ENCODE data around the gene CDCP1. TPM values are rescaled to one million over a fixed set of nuclear protein-coding genes. Genes with fewer than 3 reads are reported as not detected.
A peak's percentile ranks its signal among the peaks of the same experiment; 100 is the strongest.

The CDCP1 gene
- total and polyA plus RNA-seq, 2 donors (not counting 1 experiment from before 2014, with no cell fraction given) = not detected

DNA sequence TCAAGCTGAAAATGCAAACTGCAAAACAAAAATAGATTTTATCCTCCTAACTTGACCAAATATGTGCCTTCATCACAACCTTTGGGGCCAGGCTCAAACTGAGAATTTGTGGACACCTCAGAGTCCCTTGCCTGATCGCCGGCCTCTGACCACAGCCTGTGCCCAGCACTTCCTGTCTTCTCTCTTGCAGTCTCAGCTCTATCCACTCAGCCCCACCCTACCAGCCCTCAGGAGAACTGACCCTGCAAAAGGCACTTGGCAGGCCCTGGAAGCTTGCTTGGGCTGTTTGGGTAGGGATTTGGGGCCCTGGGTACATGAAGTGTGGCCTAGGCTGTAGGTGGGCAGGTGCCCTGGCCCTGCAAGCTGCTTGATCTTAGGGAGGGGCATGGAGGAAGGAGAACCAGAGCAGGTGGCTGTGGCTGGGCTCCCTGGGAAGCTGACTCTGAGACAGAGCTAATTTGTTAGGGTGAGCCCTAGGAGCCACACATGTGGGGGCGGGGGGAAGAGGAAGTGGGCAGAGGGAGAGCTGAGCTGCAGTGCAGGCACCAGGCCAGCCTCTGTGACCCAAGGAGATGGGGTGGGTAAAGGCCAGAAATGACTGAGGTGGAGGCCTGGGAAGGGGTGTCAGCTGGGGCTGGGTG, 111.4 kb downstream of the CDCP1 start:
- Histone ChIP-seq H3K36me3 (replicated peaks in 1 of 2; ENCODE audit: control extremely low read depth in 1 of 2, control insufficient read depth in 1 of 2, extremely low read depth in 1 of 2, insufficient read depth in 2 of 2, low read length in 1 of 2) (no peaks in the 10 kb centered on the region), H3K27me3 (replicated peaks in 1 of 4; ENCODE audit: control extremely low read depth in 1 of 4, control insufficient read depth in 3 of 4, insufficient read depth in 4 of 4, low read length in 3 of 4) (peaks cover 0 to 32% (median 10%) of the 10 kb centered on the region in 4 experiments), H3K4me3 (ENCODE audit: control extremely low read depth in 1 of 5, extremely low read depth in 1 of 5, insufficient read depth in 1 of 5, low read depth in 2 of 5, low read length in 4 of 5) (no peak overlapping the region), H3K9ac (ENCODE audit: low read length) (no peak overlapping the region), H3K27ac (ENCODE audit: low read length in 2 of 2) (no peak overlapping the region), H3K9me3 (ENCODE audit: control extremely low read depth in 1 of 3, control insufficient read depth in 2 of 3, insufficient read depth in 1 of 3, low read length in 2 of 3) (peaks cover 0 to 5% (median 0%) of the 10 kb centered on the region in 3 donors), H3K4me2 (replicated peaks; ENCODE audit: low read depth, low read length, poor library complexity, severe bottlenecking) (peak overlapping the region; percentile 11), H3K4me1 (ENCODE audit: control insufficient read depth in 2 of 2, insufficient read depth in 2 of 2, low read length in 2 of 2) (peaks cover 18 to 20% of the 10 kb centered on the region in 2 donors), H2AFZ (ENCODE audit: insufficient read depth, low read depth, low read length, poor library complexity, severe bottlenecking) (no peak overlapping the region), H3K79me2 (ENCODE audit: control insufficient read depth, insufficient read depth, low read length) (no peaks in the 10 kb centered on the region), H4K20me1 (ENCODE audit: control insufficient read depth, insufficient read depth, low read length, poor library complexity, severe bottlenecking) (no peaks in the 10 kb centered on the region)
- H3K4me3 Mint-ChIP-seq = peak overlapping the region; percentile 13
- POLR2A ChIA-PET = no interaction called here
- WGBS (ENCODE audit: insufficient coverage) = 14% methylated on average over 3 of the region's 3 CpGs
- H3K4me1 Mint-ChIP-seq = peaks cover 23% of the 10 kb centered on the region
- intact Hi-C loops (cut with micrococcal nuclease) = no loop called here
- no peak overlapping the region for H3K27ac Mint-ChIP-seq
- peak; percentile 38 for DNase-seq
- CTCF ChIA-PET = interaction anchor here (0.6 to 1.3 kb wide), 4 partner anchors 9 to 62 kb away, joined by 3 to 4 read pairs (median 3); partner anchors contain the start of genes EXOSC7 and ZDHHC3
- H3K27me3 Mint-ChIP-seq = peaks cover 18% of the 10 kb centered on the region
- no peak for TF ChIP-seq EZH2 (IDR thresholded peaks at IDR 0.05; ENCODE audit: borderline replicate concordance, insufficient read depth, low read depth, low read length, poor library complexity, severe bottlenecking)
- TF ChIP-seq, protein P1, sequence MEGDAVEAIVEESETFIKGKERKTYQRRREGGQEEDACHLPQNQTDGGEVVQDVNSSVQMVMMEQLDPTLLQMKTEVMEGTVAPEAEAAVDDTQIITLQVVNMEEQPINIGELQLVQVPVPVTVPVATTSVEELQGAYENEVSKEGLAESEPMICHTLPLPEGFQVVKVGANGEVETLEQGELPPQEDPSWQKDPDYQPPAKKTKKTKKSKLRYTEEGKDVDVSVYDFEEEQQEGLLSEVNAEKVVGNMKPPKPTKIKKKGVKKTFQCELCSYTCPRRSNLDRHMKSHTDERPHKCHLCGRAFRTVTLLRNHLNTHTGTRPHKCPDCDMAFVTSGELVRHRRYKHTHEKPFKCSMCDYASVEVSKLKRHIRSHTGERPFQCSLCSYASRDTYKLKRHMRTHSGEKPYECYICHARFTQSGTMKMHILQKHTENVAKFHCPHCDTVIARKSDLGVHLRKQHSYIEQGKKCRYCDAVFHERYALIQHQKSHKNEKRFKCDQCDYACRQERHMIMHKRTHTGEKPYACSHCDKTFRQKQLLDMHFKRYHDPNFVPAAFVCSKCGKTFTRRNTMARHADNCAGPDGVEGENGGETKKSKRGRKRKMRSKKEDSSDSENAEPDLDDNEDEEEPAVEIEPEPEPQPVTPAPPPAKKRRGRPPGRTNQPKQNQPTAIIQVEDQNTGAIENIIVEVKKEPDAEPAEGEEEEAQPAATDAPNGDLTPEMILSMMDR (IDR thresholded peaks at IDR 0.05) = no peak
- no peaks in the 10 kb centered on the region for H3K9me3 Mint-ChIP-seq (ENCODE audit: insufficient read depth)
- no peak for ATAC-seq (ENCODE audit: low read depth)

DNA sequence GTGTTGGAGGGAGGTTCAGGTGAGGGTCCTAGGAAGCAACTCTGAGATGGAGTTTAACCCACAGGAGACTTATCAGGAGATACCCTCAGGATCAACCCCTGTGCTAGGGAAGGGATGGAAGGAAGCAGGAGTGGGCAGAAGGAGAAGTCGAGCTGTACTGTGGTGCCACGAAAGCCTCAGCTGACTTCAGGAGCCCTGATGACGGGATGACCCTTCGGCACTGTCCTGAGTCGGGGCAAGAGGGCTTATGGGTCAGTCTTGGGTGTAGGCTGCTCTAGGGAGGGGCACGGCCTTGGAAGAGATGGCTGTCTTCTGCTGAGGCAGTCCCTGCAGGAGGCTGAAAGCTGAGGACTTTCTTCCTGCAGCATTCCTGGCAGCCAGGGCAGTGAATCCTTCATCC, 112.4 kb downstream of the CDCP1 start:
- Mint-ChIP-seq H3K27me3 (peaks cover 18% of the 10 kb centered on the region), H3K9me3 (ENCODE audit: insufficient read depth) (no peaks in the 10 kb centered on the region), H3K27ac (no peak overlapping the region), H3K4me1 (peaks cover 23% of the 10 kb centered on the region), H3K4me3 (no peak overlapping the region)
- no peaks in the 10 kb centered on the region for H3K79me2 ChIP-seq (ENCODE audit: control insufficient read depth, insufficient read depth, low read length)
- H2AFZ ChIP-seq (ENCODE audit: insufficient read depth, low read depth, low read length, poor library complexity, severe bottlenecking) = no peak overlapping the region
- DNase-seq = no peak
- CTCF ChIA-PET = interaction anchor here (0.6 to 3.1 kb wide), 3 partner anchors 8 to 63 kb away, joined by 3 to 8 read pairs (median 3); partner anchors contain the start of genes EXOSC7 and ZDHHC3
- H3K4me3 ChIP-seq (ENCODE audit: control extremely low read depth in 1 of 5, extremely low read depth in 1 of 5, insufficient read depth in 1 of 5, low read depth in 2 of 5, low read length in 4 of 5) = no peak overlapping the region
- no peaks in the 10 kb centered on the region for H4K20me1 ChIP-seq (ENCODE audit: control insufficient read depth, insufficient read depth, low read length, poor library complexity, severe bottlenecking)
- H3K4me1 ChIP-seq (ENCODE audit: control insufficient read depth in 2 of 2, insufficient read depth in 2 of 2, low read length in 2 of 2) = peaks cover 18 to 20% of the 10 kb centered on the region in 2 donors
- H3K27me3 ChIP-seq (replicated peaks in 1 of 4; ENCODE audit: control extremely low read depth in 1 of 4, control insufficient read depth in 3 of 4, insufficient read depth in 4 of 4, low read length in 3 of 4) = peaks cover 0 to 40% (median 10%) of the 10 kb centered on the region in 4 experiments
- H3K27ac ChIP-seq (ENCODE audit: low read length in 2 of 2) = no peak overlapping the region
- H3K36me3 ChIP-seq (replicated peaks in 1 of 2; ENCODE audit: control extremely low read depth in 1 of 2, control insufficient read depth in 1 of 2, extremely low read depth in 1 of 2, insufficient read depth in 2 of 2, low read length in 1 of 2) = no peaks in the 10 kb centered on the region
- intact Hi-C loops (cut with micrococcal nuclease) = no loop called here
- WGBS (ENCODE audit: insufficient coverage) = 95% methylated on average over 6 of the region's 6 CpGs
- POLR2A ChIA-PET = no interaction called here
- no peak for TF ChIP-seq EZH2 (IDR thresholded peaks at IDR 0.05; ENCODE audit: borderline replicate concordance, insufficient read depth, low read depth, low read length, poor library complexity, severe bottlenecking)
- TF ChIP-seq, protein P1 (IDR thresholded peaks at IDR 0.05) = no peak
- H3K9me3 ChIP-seq (ENCODE audit: control extremely low read depth in 1 of 3, control insufficient read depth in 2 of 3, insufficient read depth in 1 of 3, low read length in 2 of 3) = peaks cover 0 to 5% (median 0%) of the 10 kb centered on the region in 3 donors
- H3K4me2 ChIP-seq (replicated peaks; ENCODE audit: low read depth, low read length, poor library complexity, severe bottlenecking) = no peak overlapping the region
- H3K9ac ChIP-seq (ENCODE audit: low read length) = no peak overlapping the region
- ATAC-seq (ENCODE audit: low read depth) = no peak
